Erythroblast (primary cell): Measurements from ENCODE around the gene SHISAL1.
"Not testable (repeated sequence)": the region's sequence is repeated elsewhere in the genome, so short reads cannot be mapped to it uniquely, and the experiment has no call there.

ENCODE experiments used
- GATA1 ChIP-seq: IDR thresholded peaks from 2 replicates; pipeline ENCODE4 v1.6.1; 2011; ENCODE audit warnings: low read depth, mild to moderate bottlenecking, control low read depth, low read length, moderate library complexity
- POLR2A ChIP-seq: IDR thresholded peaks from 2 replicates; pipeline ENCODE4 v1.6.1; 2011; ENCODE audit warnings: mild to moderate bottlenecking, low read length

DNA sequence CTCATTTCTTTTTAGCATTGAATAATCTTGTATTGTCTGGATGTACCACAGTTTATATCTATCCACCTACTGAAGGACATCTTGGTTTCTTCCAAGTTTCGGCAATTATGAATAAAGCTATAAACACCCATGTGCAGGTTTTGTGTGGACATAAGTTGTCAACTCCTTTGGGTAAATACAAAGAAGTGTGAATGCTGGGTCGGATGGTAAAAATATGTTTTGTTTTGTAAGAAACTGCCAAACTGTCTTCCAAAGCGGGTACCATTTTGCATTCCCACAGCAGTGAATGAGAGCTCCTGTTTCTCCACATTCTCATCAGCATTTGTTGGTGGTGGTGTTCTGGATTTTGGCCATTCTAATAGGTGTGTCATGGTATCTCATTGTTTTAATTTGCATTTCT is 71.6 kb downstream of the SHISAL1 start:
- TF ChIP-seq POLR2A, GATA1: not testable (repeated sequence)
